HEK293 (cell line): ENCODE results near the gene NR2C2AP.

ENCODE experiments used
- CTCF ChIA-PET: fragments of 350-600 bp; formaldehyde crosslinking; extraction: SDS; loops from one replicate; lab custom pipeline; 2021; ENCODE audit warnings: antibody characterized with exemption; lab: Yijun Ruan, JAX
- POLR2A ChIA-PET: fragments of 300-600 bp; formaldehyde crosslinking; extraction: SDS; loops from one replicate; lab custom pipeline; 2020; ENCODE audit warnings: antibody characterized with exemption, inconsistent platforms; lab: Yijun Ruan, JAX
- H3K27ac ChIP-seq: fragments of 200-500 bp; sonication (Bioruptor generic); 2 replicates; pipeline ENCODE4 v1.5.1; 2014; ENCODE audit warnings: low read depth, low read length, control low read depth, inconsistent platforms; ENCODE audit errors: extremely low read depth
- H3K36me3 ChIP-seq, 2 experiments: fragments of 200-500 bp in 1 of 2; sonication (Bioruptor generic) in 1 of 2; 1 replicate in 1 of 2; 2 replicates in 1 of 2; pipeline ENCODE4 v1.5.1; 2014 to 2017; ENCODE audit warnings: inconsistent platforms in 2 of 2, low read length in 2 of 2; ENCODE audit not compliant: control insufficient read depth in 2 of 2, insufficient read depth in 1 of 2
- H3K4me1 ChIP-seq: fragments of 200-500 bp; sonication (Bioruptor generic); 2 replicates; pipeline ENCODE4 v1.5.1; 2014; ENCODE audit warnings: mild to moderate bottlenecking, low read length, inconsistent platforms; ENCODE audit not compliant: control insufficient read depth, insufficient read depth
- H3K4me3 ChIP-seq: 2 replicates; pipeline ENCODE4 v1.5.1; 2011; ENCODE audit warnings: low read depth, mild to moderate bottlenecking, control low read depth, low read length, moderate library complexity
- H3K9me3 ChIP-seq: fragments of 200-500 bp; sonication (Bioruptor generic); 2 replicates; pipeline ENCODE4 v1.5.1; 2014; ENCODE audit warnings: low read depth, low read length, inconsistent platforms; ENCODE audit not compliant: control insufficient read depth, insufficient read depth
- BCL11A ChIP-seq: fragments of 450-650 bp; formaldehyde crosslinking; IDR thresholded peaks from 2 replicates; pipeline ENCODE4 v1.5.1; 2016; ENCODE audit warnings: low read depth, missing biosample characterization, missing genetic modification characterization
- IKZF3 ChIP-seq: fragments of 450-650 bp; IDR thresholded peaks from 2 replicates; pipeline ENCODE4 v1.5.0; 2018; ENCODE audit warnings: missing biosample characterization, mild to moderate bottlenecking, missing genetic modification characterization, moderate library complexity
- PRDM2 ChIP-seq: fragments of 450-650 bp; formaldehyde crosslinking; IDR thresholded peaks from 2 replicates; pipeline ENCODE4 v1.5.1; 2016; ENCODE audit warnings: missing biosample characterization, missing genetic modification characterization, borderline replicate concordance
- SETDB1 ChIP-seq: IDR thresholded peaks from one replicate; pipeline ENCODE4 v1.6.1; 2017; ENCODE audit warnings: mild to moderate bottlenecking, low read length, moderate library complexity, mixed read lengths; ENCODE audit not compliant: insufficient read length
- YY1 ChIP-seq: fragments of 450-650 bp; formaldehyde crosslinking; IDR thresholded peaks from 2 replicates; pipeline ENCODE4 v1.5.1; 2018; ENCODE audit warnings: missing biosample characterization, missing genetic modification characterization
- ZNF155 ChIP-seq: fragments of 450-650 bp; formaldehyde crosslinking; IDR thresholded peaks from 2 replicates; pipeline ENCODE4 v1.5.1; 2016; ENCODE audit warnings: missing biosample characterization, missing genetic modification characterization
- ZNF18 ChIP-seq: fragments of 450-650 bp; formaldehyde crosslinking; IDR thresholded peaks from 2 replicates; pipeline ENCODE4 v1.5.1; 2016; ENCODE audit warnings: missing biosample characterization, missing genetic modification characterization
- ZNF24 ChIP-seq: fragments of 450-650 bp; formaldehyde crosslinking; IDR thresholded peaks from 2 replicates; pipeline ENCODE4 v1.5.1; 2016; ENCODE audit warnings: missing biosample characterization, missing genetic modification characterization
- ZNF341 ChIP-seq: fragments of 450-650 bp; formaldehyde crosslinking; IDR thresholded peaks from 2 replicates; pipeline ENCODE4; 2016; ENCODE audit warnings: low read depth, missing biosample characterization, missing genetic modification characterization
- ZNF585B ChIP-seq: fragments of 450-650 bp; formaldehyde crosslinking; IDR thresholded peaks from 2 replicates; pipeline ENCODE4 v1.5.1; 2016; ENCODE audit warnings: missing biosample characterization, missing genetic modification characterization
- ZNF701 ChIP-seq: fragments of 450-650 bp; formaldehyde crosslinking; IDR thresholded peaks from 2 replicates; pipeline ENCODE4 v1.5.1; 2016; ENCODE audit warnings: missing biosample characterization, missing genetic modification characterization
- ZNF777 ChIP-seq: fragments of 450-650 bp; formaldehyde crosslinking; IDR thresholded peaks from 2 replicates; pipeline ENCODE4 v1.5.1; 2017; ENCODE audit warnings: missing biosample characterization, missing genetic modification characterization, borderline replicate concordance
- ZNF792 ChIP-seq: fragments of 450-650 bp; formaldehyde crosslinking; IDR thresholded peaks from 2 replicates; pipeline ENCODE4 v1.5.1; 2016; ENCODE audit warnings: missing biosample characterization, missing genetic modification characterization
- TF ChIP-seq, protein P1 (sequence below): IDR thresholded peaks from 2 replicates; pipeline ENCODE4 v1.6.1; 2011; ENCODE audit warnings: mild to moderate bottlenecking, low read depth, low read length, borderline replicate concordance
- TF ChIP-seq, protein P2 (sequence below): fragments of 450-650 bp; formaldehyde crosslinking; IDR thresholded peaks from 2 replicates; pipeline ENCODE4 v1.5.1; 2016; ENCODE audit warnings: missing biosample characterization, missing genetic modification characterization, low read depth

NR2C2AP gene

GRCh38 chr19:19159534-19159933, 43.7 kb downstream of the NR2C2AP start (continued):
- TF ChIP-seq YY1 (tag by site-specific recombination) (no peak), ZNF155 (tag by site-specific recombination) (no peak), ZNF792 (tag by site-specific recombination) (no peak), ZNF585B (tag by site-specific recombination) (no peak), ZNF701 (tag by site-specific recombination) (no peak), IKZF3 (tag by site-specific recombination) (no peak), ZNF18 (tag by site-specific recombination) (no peak), ZNF341 (tag by site-specific recombination) (no peak), PRDM2 (tag by site-specific recombination) (no peak), SETDB1 (no peak)
- TF ChIP-seq, protein P1, sequence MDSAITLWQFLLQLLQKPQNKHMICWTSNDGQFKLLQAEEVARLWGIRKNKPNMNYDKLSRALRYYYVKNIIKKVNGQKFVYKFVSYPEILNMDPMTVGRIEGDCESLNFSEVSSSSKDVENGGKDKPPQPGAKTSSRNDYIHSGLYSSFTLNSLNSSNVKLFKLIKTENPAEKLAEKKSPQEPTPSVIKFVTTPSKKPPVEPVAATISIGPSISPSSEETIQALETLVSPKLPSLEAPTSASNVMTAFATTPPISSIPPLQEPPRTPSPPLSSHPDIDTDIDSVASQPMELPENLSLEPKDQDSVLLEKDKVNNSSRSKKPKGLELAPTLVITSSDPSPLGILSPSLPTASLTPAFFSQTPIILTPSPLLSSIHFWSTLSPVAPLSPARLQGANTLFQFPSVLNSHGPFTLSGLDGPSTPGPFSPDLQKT = no peak

GRCh38 chr19:19157808-19158207, 45.4 kb downstream of the NR2C2AP start:
- no peak overlapping the region for H3K4me3 ChIP-seq
- CTCF ChIA-PET = interaction anchor here (0.5 to 6.3 kb wide), 6 partner anchors 11 to 333 kb away, joined by 3 to 47 read pairs (median 10); no protein-coding TSS in a partner anchor
- TF ChIP-seq BCL11A (tag by site-specific recombination) (no peak), ZNF777 (no peak), ZNF24 (tag by site-specific recombination) (no peak)
- TF ChIP-seq, protein P2, sequence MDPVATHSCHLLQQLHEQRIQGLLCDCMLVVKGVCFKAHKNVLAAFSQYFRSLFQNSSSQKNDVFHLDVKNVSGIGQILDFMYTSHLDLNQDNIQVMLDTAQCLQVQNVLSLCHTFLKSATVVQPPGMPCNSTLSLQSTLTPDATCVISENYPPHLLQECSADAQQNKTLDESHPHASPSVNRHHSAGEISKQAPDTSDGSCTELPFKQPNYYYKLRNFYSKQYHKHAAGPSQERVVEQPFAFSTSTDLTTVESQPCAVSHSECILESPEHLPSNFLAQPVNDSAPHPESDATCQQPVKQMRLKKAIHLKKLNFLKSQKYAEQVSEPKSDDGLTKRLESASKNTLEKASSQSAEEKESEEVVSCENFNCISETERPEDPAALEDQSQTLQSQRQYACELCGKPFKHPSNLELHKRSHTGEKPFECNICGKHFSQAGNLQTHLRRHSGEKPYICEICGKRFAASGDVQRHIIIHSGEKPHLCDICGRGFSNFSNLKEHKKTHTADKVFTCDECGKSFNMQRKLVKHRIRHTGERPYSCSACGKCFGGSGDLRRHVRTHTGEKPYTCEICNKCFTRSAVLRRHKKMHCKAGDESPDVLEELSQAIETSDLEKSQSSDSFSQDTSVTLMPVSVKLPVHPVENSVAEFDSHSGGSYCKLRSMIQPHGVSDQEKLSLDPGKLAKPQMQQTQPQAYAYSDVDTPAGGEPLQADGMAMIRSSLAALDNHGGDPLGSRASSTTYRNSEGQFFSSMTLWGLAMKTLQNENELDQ (tag by site-specific recombination) = no peak
- no peaks in the 10 kb centered on the region for H3K9me3 ChIP-seq
- H3K36me3 ChIP-seq = no peaks in the 10 kb centered on the region
- no peaks in the 10 kb centered on the region for H3K4me1 ChIP-seq
- H3K27ac ChIP-seq = no peak overlapping the region
- POLR2A ChIA-PET = interaction anchor here (0.6 kb wide), 1 partner anchor 9 kb away, joined by 6 read pairs; no protein-coding TSS in a partner anchor
